Esophagus muscularis mucosa (tissue), 4 donors: Measurements from ENCODE around the gene UQCRH. TPM values are rescaled to one million over a fixed set of nuclear protein-coding genes. Genes with fewer than 3 reads are reported as not detected.

Experiments
- DNase-seq: peaks from one replicate; pipeline ENCODE4 v3.0.0-alpha.2; 2017; ENCODE audit errors: extremely low spot score
- H3K27ac ChIP-seq, 4 donors: fragments of 200-600 bp; sonication (generic); replicated peaks in 1 of 4; 1 replicate in 3 of 4; 2 replicates in 1 of 4; pipeline ENCODE4 v1.5.1; 2016 to 2019; ENCODE audit warnings: mild to moderate bottlenecking in 1 of 4
- H3K27me3 ChIP-seq, 4 donors: fragments of 200-600 bp; sonication (generic); one replicate each; pipeline versions ENCODE4 v1.5.1 to v1.6.0; 2016 to 2019
- H3K36me3 ChIP-seq, 4 donors: fragments of 200-600 bp; sonication (generic); one replicate each; pipeline ENCODE4 v1.5.1; 2016 to 2019
- H3K4me1 ChIP-seq, 4 donors: fragments of 200-600 bp; sonication (generic); one replicate each; pipeline ENCODE4 v1.5.1; 2016 to 2019
- H3K4me3 ChIP-seq, 4 donors: fragments of 200-600 bp; sonication (generic); 1 replicate in 2 of 4; 2 replicates in 2 of 4; pipeline ENCODE4 v1.5.1; 2016 to 2019; ENCODE audit warnings: mild to moderate bottlenecking in 4 of 4, moderate library complexity in 1 of 4
- H3K9me3 ChIP-seq, 4 donors: fragments of 200-600 bp; sonication (generic); 1 replicate in 3 of 4; 2 replicates in 1 of 4; pipeline ENCODE4 v1.5.1; 2016 to 2019
- EP300 ChIP-seq: sonication (generic); formaldehyde crosslinking; IDR thresholded peaks from one replicate; pipeline ENCODE4 v1.6.1; 2017; ENCODE audit warnings: antibody characterized with exemption
- POLR2A ChIP-seq: fragments of 450-650 bp; IDR thresholded peaks from one replicate; pipeline ENCODE4 v1.6.1; 2017; ENCODE audit warnings: antibody characterized with exemption, moderate library complexity, mild to moderate bottlenecking, low read depth
- POLR2AphosphoS5 ChIP-seq, 2 donors: sonication (generic); formaldehyde crosslinking; IDR thresholded peaks; one replicate each; pipeline ENCODE4 v1.6.1; 2017; ENCODE audit warnings: antibody characterized with exemption in 2 of 2
- WGBS: methylation state at CpG from one replicate; pipeline ENCODE4 v1.1.5; 2018; 5-methylcytosine and 5-hydroxymethylcytosine counted together
- intact Hi-C: fragments of 100-400 bp; cut with DNase I; formaldehyde crosslinking; loops from one replicate; pipeline ENCODE4 v1.15.1; 2023
- total RNA-seq, 4 donors: library from RNA; depleted of rRNA; stranded (reverse); fragments of >200 nt; gene quantifications; one replicate each; pipeline versions ENCODE4 v1.1.0 to v1.2.1, GENCODE V29; 2016
- TF ChIP-seq, protein P1 (sequence below), 3 experiments: fragments of 200-600 bp in 2 of 3; fragments of 450-650 bp in 1 of 3; sonication (generic) in 2 of 3; IDR thresholded peaks; one replicate each; pipeline ENCODE4 v1.5.1; 2017 to 2019; ENCODE audit warnings: antibody characterized with exemption in 3 of 3, mild to moderate bottlenecking in 2 of 3, moderate library complexity in 1 of 3

UQCRH gene
- total RNA-seq, 4 donors from 2014 or later = 148 to 412 (median 283) TPM

DNA sequence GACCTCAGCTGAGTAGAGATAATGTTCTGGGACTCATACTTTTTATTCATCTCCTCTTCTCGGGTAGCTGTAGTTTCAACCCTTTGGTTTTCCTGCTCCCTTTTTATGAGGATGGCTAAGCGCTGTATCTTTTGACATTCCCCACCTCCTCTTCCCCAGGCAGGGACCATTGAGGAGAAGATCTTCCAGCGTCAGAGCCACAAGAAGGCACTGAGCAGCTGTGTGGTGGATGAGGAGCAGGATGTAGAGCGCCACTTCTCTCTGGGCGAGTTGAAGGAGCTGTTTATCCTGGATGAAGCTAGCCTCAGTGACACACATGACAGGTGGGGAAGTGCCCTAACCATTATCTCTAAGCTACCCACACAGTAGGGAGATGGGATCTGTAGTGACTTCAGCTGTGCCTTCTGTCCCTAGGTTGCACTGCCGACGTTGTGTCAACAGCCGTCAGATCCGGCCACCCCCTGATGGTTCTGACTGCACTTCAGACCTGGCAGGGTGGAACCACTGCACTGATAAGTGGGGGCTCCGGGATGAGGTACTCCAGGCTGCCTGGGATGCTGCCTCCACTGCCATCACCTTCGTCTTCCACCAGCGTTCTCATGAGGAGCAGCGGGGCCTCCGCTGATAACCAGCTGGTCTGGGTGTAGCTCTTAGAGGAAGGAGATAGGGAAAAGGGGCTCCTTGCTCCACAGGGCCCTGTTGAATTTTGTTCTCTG is 25.7 kb upstream of the UQCRH start:
- intact Hi-C loops = no loop called here
- WGBS = 77% methylated on average over 13 of the region's 14 CpGs
- no peak overlapping the region for H3K27ac ChIP-seq
- H3K9me3 ChIP-seq = no peaks in the 10 kb centered on the region
- H3K4me1 ChIP-seq = no peaks in the 10 kb centered on the region
- H3K4me3 ChIP-seq = no peak overlapping the region
- DNase-seq = no peak
- no peaks in the 10 kb centered on the region for H3K27me3 ChIP-seq
- peak in 1 of 2 donors; percentile 25 for TF ChIP-seq POLR2AphosphoS5 (IDR thresholded peaks at IDR 0.05)
- TF ChIP-seq EP300 = no peak
- peaks cover 13 to 56% (median 54%) of the 10 kb centered on the region in 4 donors for H3K36me3 ChIP-seq

DNA sequence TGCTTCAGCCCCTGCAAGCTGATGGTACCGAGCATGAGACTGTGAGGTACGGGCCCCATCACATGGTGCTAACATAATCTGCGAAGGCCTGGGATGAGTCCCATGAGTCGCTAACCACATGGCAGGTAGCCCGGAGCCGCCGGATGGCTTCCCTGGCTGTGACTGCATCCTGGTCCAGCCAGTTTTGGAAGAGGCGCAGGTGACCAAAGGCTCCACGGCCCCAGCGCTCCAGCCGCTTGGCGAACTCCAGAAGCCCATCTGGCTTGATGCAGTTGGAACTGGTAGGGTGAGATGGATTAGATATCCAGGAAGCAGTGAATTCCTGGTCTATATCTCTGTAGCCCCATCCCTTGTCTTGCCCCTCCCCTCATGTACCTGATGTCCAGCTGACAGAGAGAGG is 24.7 kb upstream of the UQCRH start:
- 94% methylated on average over 12 of the region's 12 CpGs for WGBS

DNA sequence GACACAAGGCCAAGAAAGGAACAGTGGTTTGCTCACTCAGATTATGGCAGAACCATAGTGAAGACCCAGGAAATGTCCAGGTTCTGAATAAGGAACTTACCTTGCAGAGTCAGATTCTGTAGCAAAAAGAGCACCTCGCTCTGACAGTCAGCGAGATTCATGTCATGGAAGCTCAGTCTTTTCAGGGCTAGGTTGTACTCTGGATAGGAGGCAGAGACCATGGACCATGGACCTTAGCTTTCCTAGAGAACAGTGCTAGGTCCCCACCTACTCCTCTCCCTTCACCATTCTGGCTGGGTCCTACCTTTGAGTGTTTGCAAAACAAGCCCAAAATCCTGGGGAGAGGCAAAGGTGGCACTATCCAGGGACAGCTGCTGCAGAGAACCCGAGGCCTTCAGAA is 23.4 kb upstream of the UQCRH start:
- Histone ChIP-seq H3K9me3 (no peaks in the 10 kb centered on the region), H3K27ac (no peak overlapping the region), H3K4me1 (no peaks in the 10 kb centered on the region), H3K27me3 (no peaks in the 10 kb centered on the region), H3K4me3 (no peak overlapping the region), H3K36me3 (peaks cover 23 to 78% (median 72%) of the 10 kb centered on the region in 4 donors)
- WGBS = 88% methylated on average over 3 of the region's 3 CpGs
- DNase-seq = no peak
- intact Hi-C loops = no loop called here
- no peak for TF ChIP-seq POLR2AphosphoS5 (IDR thresholded peaks at IDR 0.05)

More for the DNA sequence above, 24.7 kb upstream of the UQCRH start:
- DNase-seq = no peak
- TF ChIP-seq EP300 (no peak), POLR2A (no peak), POLR2AphosphoS5 (IDR thresholded peaks at IDR 0.05) (no peak)
- TF ChIP-seq, protein P1, sequence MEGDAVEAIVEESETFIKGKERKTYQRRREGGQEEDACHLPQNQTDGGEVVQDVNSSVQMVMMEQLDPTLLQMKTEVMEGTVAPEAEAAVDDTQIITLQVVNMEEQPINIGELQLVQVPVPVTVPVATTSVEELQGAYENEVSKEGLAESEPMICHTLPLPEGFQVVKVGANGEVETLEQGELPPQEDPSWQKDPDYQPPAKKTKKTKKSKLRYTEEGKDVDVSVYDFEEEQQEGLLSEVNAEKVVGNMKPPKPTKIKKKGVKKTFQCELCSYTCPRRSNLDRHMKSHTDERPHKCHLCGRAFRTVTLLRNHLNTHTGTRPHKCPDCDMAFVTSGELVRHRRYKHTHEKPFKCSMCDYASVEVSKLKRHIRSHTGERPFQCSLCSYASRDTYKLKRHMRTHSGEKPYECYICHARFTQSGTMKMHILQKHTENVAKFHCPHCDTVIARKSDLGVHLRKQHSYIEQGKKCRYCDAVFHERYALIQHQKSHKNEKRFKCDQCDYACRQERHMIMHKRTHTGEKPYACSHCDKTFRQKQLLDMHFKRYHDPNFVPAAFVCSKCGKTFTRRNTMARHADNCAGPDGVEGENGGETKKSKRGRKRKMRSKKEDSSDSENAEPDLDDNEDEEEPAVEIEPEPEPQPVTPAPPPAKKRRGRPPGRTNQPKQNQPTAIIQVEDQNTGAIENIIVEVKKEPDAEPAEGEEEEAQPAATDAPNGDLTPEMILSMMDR (IDR thresholded peaks at IDR 0.05) = no peak
- H3K36me3 ChIP-seq = peaks cover 13 to 66% (median 60%) of the 10 kb centered on the region in 4 donors
- H3K4me1 ChIP-seq = no peaks in the 10 kb centered on the region
- H3K9me3 ChIP-seq = no peaks in the 10 kb centered on the region
- no peak overlapping the region for H3K27ac ChIP-seq
- H3K27me3 ChIP-seq = no peaks in the 10 kb centered on the region
- intact Hi-C loops = no loop called here
- no peak overlapping the region for H3K4me3 ChIP-seq

DNA sequence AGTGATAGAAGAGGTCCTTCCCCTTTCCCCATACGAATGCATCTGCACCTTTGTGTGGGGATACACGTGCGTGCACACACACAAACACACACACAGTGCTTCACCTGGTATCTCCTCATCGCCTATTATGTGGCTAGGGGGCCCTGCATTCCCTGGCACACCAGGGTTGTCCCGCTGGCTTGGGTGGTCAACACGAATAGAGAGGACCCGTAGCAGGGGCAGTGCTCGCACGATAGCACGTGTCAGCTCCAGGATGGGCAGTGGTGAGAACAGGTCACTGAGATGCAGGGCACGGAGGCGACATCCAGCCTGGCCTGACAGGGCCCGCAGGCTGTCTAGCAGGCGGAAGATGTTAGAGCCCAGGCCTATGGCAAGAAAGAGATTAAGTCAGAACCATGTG is 22.5 kb upstream of the UQCRH start:
- no peaks in the 10 kb centered on the region for H3K27me3 ChIP-seq
- intact Hi-C loops = no loop called here
- 95% methylated on average over 13 of the region's 14 CpGs for WGBS
- H3K4me3 ChIP-seq = no peak overlapping the region
- peaks cover 32 to 88% (median 82%) of the 10 kb centered on the region in 4 donors for H3K36me3 ChIP-seq
- no peak for DNase-seq
- TF ChIP-seq EP300 = no peak
- TF ChIP-seq POLR2A = no peak
- TF ChIP-seq, protein P1 (IDR thresholded peaks at IDR 0.05) = no peak
- no peak for TF ChIP-seq POLR2AphosphoS5 (IDR thresholded peaks at IDR 0.05)
- no peaks in the 10 kb centered on the region for H3K9me3 ChIP-seq
- H3K27ac ChIP-seq = no peak overlapping the region
- H3K4me1 ChIP-seq = no peaks in the 10 kb centered on the region

DNA sequence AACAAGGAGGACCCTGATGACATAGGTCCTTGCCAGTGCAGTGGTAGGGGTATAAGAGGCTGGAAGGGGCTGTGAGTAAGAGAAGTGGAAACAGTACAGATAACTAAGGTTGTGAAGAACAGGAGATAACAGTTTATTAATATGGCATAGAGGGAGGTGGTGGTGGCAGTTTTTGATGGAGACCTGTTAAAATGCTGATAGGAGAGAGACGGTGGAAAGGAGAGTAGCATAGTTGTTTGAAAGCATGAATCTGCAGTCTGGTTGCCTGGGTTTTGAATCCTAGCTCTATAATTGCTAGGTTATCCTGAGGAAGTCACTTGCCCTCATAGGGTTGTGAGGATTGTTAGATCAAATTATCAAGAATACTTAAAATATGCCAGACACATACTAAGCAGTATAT is 19.4 kb upstream of the UQCRH start:
- H3K4me1 ChIP-seq = no peaks in the 10 kb centered on the region
- no peaks in the 10 kb centered on the region for H3K27me3 ChIP-seq
- H3K9me3 ChIP-seq = no peaks in the 10 kb centered on the region
- intact Hi-C loops = no loop called here
- H3K36me3 ChIP-seq = peaks cover 30 to 98% (median 89%) of the 10 kb centered on the region in 4 donors
- no peak overlapping the region for H3K27ac ChIP-seq
- no peak for DNase-seq
- WGBS = 94% methylated on average over 1 of the region's 1 CpG
- TF ChIP-seq, protein P1 (IDR thresholded peaks at IDR 0.05) = no peak
- TF ChIP-seq EP300 = no peak
- TF ChIP-seq POLR2AphosphoS5 (IDR thresholded peaks at IDR 0.05) = no peak
- no peak for TF ChIP-seq POLR2A
- H3K4me3 ChIP-seq = no peak overlapping the region
